ENCODE results near the gene MAML3.

The MAML3 gene

GRCh38 chr4:139849219-139849618, 304.8 kb downstream of the MAML3 start:
- Mint-ChIP-seq H3K36me3 (ENCODE audit: insufficient read depth) (no peaks in the 10 kb centered on the region), H3K27me3 (peaks cover 6 to 15% of the 10 kb centered on the region in 2 donors), H3K4me3 (no peak overlapping the region), H3K4me1 (ENCODE audit: low read depth in 2 of 2) (no peaks in the 10 kb centered on the region), H3K9me3 (no peaks in the 10 kb centered on the region), H3K27ac (no peak overlapping the region)
- DNase-seq (no peak), ATAC-seq (replicated peaks) (no peak)

DNA sequence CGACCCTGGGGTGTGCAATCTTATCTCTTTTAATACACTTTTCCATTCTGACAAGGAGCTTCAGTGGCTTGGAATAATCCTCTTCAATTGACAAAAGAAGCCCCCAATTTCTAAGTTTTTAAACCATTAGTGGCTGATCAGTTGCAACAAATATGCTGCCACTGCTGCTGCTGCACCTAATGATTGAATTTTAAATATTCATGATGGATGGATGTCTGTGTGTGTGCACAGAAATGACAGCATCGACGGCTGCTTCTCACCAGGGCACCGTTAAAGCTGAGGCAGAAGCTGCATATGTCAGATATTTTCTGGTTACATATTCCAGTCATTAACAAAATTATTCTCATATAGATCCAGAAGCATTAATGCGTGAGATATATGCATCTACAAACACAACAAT, 306.0 kb downstream of the MAML3 start:
- no peaks in the 10 kb centered on the region for H3K4me1 Mint-ChIP-seq (ENCODE audit: low read depth in 2 of 2)
- peaks cover 6 to 10% of the 10 kb centered on the region in 2 donors for H3K27me3 Mint-ChIP-seq
- no peaks in the 10 kb centered on the region for H3K36me3 Mint-ChIP-seq (ENCODE audit: insufficient read depth)
- DNase-seq (no peak), ATAC-seq (replicated peaks) (no peak)
- no peak overlapping the region for H3K4me3 Mint-ChIP-seq
- H3K9me3 Mint-ChIP-seq: no peaks in the 10 kb centered on the region
- no peak overlapping the region for H3K27ac Mint-ChIP-seq

- no peak overlapping the region for H3K4me3 Mint-ChIP-seq
- DNase-seq: no peak
- H3K9me3 Mint-ChIP-seq: no peaks in the 10 kb centered on the region
- H3K4me1 Mint-ChIP-seq (ENCODE audit: low read depth in 2 of 2): no peaks in the 10 kb centered on the region
- no peaks in the 10 kb centered on the region for H3K36me3 Mint-ChIP-seq (ENCODE audit: insufficient read depth)
- no peak overlapping the region for H3K27ac Mint-ChIP-seq
- peaks cover 6 to 9% of the 10 kb centered on the region in 2 donors for H3K27me3 Mint-ChIP-seq
- ATAC-seq (replicated peaks): no peak
Observed at GRCh38 chr4:139847602-139848001, 306.4 kb downstream of the MAML3 start.

- Mint-ChIP-seq H3K4me1 (ENCODE audit: low read depth in 2 of 2) (no peaks in the 10 kb centered on the region), H3K27ac (no peak overlapping the region), H3K36me3 (ENCODE audit: insufficient read depth) (no peaks in the 10 kb centered on the region), H3K9me3 (no peaks in the 10 kb centered on the region), H3K4me3 (no peak overlapping the region), H3K27me3 (peaks cover 6 to 9% of the 10 kb centered on the region in 2 donors)
- ATAC-seq (replicated peaks) (no peak), DNase-seq (no peak)
Observed at GRCh38 chr4:139846766-139847165, 307.2 kb downstream of the MAML3 start.

DNA sequence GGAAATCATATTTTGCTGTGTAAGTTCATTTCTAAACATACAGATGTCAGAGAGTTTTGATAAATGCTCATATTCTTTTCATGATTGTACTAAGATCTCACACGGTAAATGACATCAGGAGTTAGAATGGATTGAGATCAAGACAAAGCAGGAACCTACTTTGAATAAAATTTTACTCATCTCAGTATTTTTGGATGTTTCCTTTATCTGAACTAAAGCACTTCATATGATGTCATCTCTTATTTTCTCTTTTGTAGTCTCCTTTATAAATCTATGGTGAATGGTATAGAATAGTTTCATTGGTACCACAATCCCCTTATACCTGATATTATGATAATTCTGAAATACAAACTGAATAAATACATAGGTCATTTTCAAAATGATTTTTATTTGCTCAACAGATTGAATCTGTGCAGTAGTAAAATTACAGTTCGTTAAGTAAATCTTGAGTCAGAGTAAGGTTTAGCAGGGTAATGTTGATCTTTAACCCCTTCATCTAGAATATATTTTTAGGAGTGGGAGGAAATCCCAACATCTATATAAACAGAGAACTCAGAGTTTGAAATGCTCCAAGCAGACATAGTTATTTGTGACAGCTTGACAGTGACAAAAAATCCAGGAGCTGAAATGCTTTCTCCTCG, 308.4 kb downstream of the MAML3 start:
- ATAC-seq (replicated peaks): no peak
- no peak overlapping the region for H3K4me3 Mint-ChIP-seq
- no peaks in the 10 kb centered on the region for H3K4me1 Mint-ChIP-seq (ENCODE audit: low read depth in 2 of 2)
- H3K9me3 Mint-ChIP-seq: no peaks in the 10 kb centered on the region
- H3K27me3 Mint-ChIP-seq: peaks cover 6 to 9% of the 10 kb centered on the region in 2 donors
- H3K27ac Mint-ChIP-seq: no peak overlapping the region
- no peak for DNase-seq
- H3K36me3 Mint-ChIP-seq (ENCODE audit: insufficient read depth): no peaks in the 10 kb centered on the region

- DNase-seq: no peak
- no peak overlapping the region for H3K4me3 Mint-ChIP-seq
- H3K9me3 Mint-ChIP-seq: no peaks in the 10 kb centered on the region
- H3K27me3 Mint-ChIP-seq: peaks cover 6 to 8% of the 10 kb centered on the region in 2 donors
- no peak overlapping the region for H3K27ac Mint-ChIP-seq
- no peak for ATAC-seq (replicated peaks)
- H3K36me3 Mint-ChIP-seq (ENCODE audit: insufficient read depth): no peaks in the 10 kb centered on the region
- no peaks in the 10 kb centered on the region for H3K4me1 Mint-ChIP-seq (ENCODE audit: low read depth in 2 of 2)
Observed at GRCh38 chr4:139844459-139845036, 309.4 kb downstream of the MAML3 start.

DNA sequence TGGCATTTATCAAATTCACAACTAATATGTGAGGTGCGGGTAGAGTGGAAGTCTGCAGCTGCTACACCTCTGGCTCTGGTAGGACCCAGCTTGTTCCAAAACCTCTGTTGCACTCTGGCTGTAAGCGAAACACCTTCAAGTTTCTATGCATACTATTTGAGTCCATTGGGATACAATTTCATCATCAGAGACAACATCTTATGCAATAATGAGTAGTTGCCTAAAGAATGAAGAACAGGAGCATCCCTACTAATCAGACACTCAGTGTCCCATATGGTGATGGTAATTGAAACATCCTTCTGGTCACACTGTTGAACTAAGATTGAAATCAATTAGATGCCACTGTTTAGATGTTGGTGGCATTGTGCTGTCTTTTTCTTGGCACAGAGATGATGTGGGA, 309.9 kb downstream of the MAML3 start:
- no peak overlapping the region for H3K4me3 Mint-ChIP-seq
- no peaks in the 10 kb centered on the region for H3K4me1 Mint-ChIP-seq (ENCODE audit: low read depth in 2 of 2)
- H3K9me3 Mint-ChIP-seq: no peaks in the 10 kb centered on the region
- no peak overlapping the region for H3K27ac Mint-ChIP-seq
- H3K36me3 Mint-ChIP-seq (ENCODE audit: insufficient read depth): no peaks in the 10 kb centered on the region
- DNase-seq (no peak), ATAC-seq (replicated peaks) (no peak)
- H3K27me3 Mint-ChIP-seq: peaks cover 2 to 3% of the 10 kb centered on the region in 2 donors

DNA sequence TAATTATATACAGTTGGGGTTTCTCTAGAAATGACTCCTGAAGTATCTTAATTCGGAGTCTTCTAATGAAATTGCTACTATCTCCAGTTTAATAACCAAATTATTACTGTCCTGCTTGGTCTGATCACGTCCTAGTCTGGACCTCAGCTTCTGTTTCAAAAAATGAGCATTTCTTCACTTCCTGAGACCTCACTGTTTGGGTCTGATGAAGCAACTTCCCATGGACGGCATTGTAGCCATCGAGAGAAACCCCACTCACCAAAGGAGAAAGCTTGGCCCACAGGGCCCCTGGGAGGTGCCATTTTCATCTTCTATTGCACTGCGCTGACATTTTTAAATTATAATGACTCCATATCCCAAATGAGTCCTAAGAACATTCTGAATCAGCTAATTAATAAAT, 310.3 kb downstream of the MAML3 start:
- H3K27ac Mint-ChIP-seq: no peak overlapping the region
- ATAC-seq (replicated peaks): no peak
- no peaks in the 10 kb centered on the region for H3K9me3 Mint-ChIP-seq
- no peaks in the 10 kb centered on the region for H3K27me3 Mint-ChIP-seq
- no peak overlapping the region for H3K4me3 Mint-ChIP-seq
- no peak for DNase-seq
- H3K4me1 Mint-ChIP-seq (ENCODE audit: low read depth in 2 of 2): no peaks in the 10 kb centered on the region
- H3K36me3 Mint-ChIP-seq (ENCODE audit: insufficient read depth): no peaks in the 10 kb centered on the region

- no peak overlapping the region for H3K4me3 Mint-ChIP-seq
- DNase-seq: no peak
- H3K4me1 Mint-ChIP-seq (ENCODE audit: low read depth in 2 of 2): no peaks in the 10 kb centered on the region
- no peaks in the 10 kb centered on the region for H3K36me3 Mint-ChIP-seq (ENCODE audit: insufficient read depth)
- H3K27me3 Mint-ChIP-seq: no peaks in the 10 kb centered on the region
- ATAC-seq (replicated peaks): peak; percentile 36
- H3K27ac Mint-ChIP-seq: no peak overlapping the region
- no peaks in the 10 kb centered on the region for H3K9me3 Mint-ChIP-seq
Observed at GRCh38 chr4:139841464-139842195, 312.4 kb downstream of the MAML3 start.

DNA sequence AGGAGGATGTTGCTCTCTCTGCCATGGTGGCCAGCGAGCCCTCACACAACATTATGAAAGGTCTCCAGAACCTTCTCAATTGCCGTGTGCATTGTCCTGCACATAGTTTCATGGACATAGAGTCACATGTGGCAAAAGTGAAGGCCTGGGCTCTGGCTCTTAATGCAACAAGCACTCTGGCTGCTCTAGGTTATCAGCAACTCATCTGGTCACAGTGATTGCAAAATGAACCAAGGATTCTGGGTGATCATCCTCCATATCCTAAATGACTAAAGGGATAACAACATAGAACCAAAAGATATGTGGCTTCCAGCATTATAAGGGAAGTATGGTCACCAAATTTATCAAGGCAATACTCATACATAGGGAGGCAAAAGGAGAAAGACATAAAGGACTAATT, 313.2 kb downstream of the MAML3 start:
- ATAC-seq (replicated peaks) (no peak), DNase-seq (no peak)
- Mint-ChIP-seq H3K9me3 (no peaks in the 10 kb centered on the region), H3K4me3 (no peak overlapping the region), H3K36me3 (ENCODE audit: insufficient read depth) (no peaks in the 10 kb centered on the region), H3K4me1 (ENCODE audit: low read depth in 2 of 2) (no peaks in the 10 kb centered on the region), H3K27ac (no peak overlapping the region), H3K27me3 (no peaks in the 10 kb centered on the region)

DNA sequence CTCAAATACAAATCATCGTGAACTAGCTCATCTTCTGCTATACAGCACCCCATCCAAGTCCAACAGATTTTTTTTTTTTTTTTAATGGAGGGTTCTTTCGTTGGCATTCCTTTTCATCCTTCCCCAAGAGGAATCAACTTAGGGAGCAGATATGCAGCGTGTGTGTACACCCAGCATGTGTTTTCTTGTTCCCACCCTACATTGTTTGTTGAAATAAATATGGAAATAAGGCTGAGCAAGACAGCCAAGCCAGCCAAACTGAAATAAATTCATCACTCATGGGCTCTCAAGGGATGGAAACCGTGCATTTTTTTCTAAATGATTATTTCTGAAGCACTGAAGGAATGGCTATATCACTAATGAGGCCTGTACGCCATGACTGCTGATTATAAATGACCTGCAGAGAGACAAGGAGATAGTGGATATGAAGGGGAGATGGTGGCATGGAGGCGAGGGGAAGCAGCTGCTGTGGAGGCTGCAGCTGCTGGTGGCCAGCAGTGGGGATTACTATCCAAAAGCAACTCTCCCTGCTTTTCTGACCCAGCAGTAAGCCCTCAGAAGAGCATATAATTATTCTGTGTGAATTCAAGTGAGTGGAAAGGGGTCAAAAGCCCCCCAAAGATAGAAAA, 314.5 kb downstream of the MAML3 start:
- Mint-ChIP-seq H3K9me3 (no peaks in the 10 kb centered on the region), H3K4me3 (no peak overlapping the region), H3K27ac (no peak overlapping the region), H3K36me3 (ENCODE audit: insufficient read depth) (no peaks in the 10 kb centered on the region), H3K27me3 (no peaks in the 10 kb centered on the region), H3K4me1 (ENCODE audit: low read depth in 2 of 2) (no peaks in the 10 kb centered on the region)
- DNase-seq (no peak), ATAC-seq (replicated peaks) (no peak)

DNA sequence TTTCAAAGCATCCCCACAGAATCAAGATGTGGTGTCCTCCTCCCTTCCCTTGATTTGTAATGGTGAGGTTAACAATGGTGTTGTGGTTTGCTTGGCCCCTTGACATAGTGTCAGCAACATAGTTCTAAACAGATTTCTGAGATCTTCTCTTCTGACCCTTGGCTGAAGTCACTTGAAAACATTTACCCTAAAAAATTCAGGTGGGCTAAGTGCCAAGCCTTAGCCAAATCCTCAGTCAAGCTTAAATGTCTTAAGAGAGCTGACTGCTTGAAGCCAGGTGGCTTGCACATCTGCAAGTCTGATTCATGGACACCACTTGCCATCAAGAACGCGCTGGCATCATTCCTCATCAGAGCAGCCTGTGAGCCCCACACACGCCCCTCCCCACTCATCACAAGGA, 315.2 kb downstream of the MAML3 start:
- no peaks in the 10 kb centered on the region for H3K9me3 Mint-ChIP-seq
- ATAC-seq (replicated peaks) (no peak), DNase-seq (no peak)
- H3K4me1 Mint-ChIP-seq (ENCODE audit: low read depth in 2 of 2): no peaks in the 10 kb centered on the region
- no peaks in the 10 kb centered on the region for H3K27me3 Mint-ChIP-seq
- no peaks in the 10 kb centered on the region for H3K36me3 Mint-ChIP-seq (ENCODE audit: insufficient read depth)
- no peak overlapping the region for H3K27ac Mint-ChIP-seq
- no peak overlapping the region for H3K4me3 Mint-ChIP-seq

DNA sequence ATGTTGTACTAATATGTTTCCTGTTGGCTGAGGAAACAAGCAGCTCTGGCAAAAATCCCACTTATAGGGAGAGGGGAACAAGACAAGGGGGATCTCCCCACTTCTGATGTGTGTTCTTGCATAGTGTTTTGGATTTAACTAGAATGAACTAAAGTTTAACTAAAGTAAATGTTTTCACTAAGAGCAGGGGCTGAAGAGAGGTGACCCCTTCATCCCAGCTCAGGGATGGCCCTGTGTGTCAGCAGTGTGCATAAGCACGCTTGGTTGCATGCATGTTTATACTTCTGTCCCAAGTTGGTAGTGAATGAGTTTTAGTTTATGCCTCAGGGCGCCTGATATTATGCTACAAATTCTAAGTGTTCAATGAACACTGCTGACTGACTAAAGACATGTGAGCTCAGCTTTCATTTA, 319.0 kb downstream of the MAML3 start:
- Mint-ChIP-seq H3K36me3 (ENCODE audit: insufficient read depth) (peaks cover 3% of the 10 kb centered on the region), H3K4me1 (ENCODE audit: low read depth in 2 of 2) (no peaks in the 10 kb centered on the region), H3K9me3 (no peaks in the 10 kb centered on the region), H3K4me3 (no peak overlapping the region), H3K27ac (no peak overlapping the region), H3K27me3 (peaks cover 0 to 9% of the 10 kb centered on the region in 2 donors)
- no peak for ATAC-seq (replicated peaks)
- no peak for DNase-seq

DNA sequence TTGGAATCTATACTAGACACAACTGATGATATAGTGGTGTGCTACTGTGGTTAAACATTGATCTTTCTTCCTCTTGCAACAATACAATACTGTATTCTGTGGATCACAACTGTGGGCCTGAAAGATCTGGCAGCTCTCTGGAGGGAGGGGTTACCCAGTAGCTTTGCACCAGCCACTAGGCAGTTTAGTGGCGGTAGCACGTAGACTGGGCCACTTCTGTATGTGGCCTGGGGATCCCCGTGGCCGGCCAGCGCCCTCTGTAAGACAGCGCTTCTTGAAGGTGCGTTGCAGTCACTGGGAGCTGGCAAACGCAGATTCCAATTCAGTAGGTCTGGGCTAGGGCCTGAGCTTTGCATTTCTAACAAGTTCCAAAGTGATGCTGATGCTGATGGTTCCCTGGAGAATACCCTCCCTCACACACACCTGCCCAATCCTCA, 319.7 kb downstream of the MAML3 start:
- Mint-ChIP-seq H3K4me1 (ENCODE audit: low read depth in 2 of 2) (no peaks in the 10 kb centered on the region), H3K4me3 (no peak overlapping the region)
- ATAC-seq (replicated peaks): no peak

More for the DNA sequence above, 319.7 kb downstream of the MAML3 start:
- Mint-ChIP-seq H3K27ac (no peak overlapping the region), H3K9me3 (no peaks in the 10 kb centered on the region), H3K36me3 (ENCODE audit: insufficient read depth) (peaks cover 3% of the 10 kb centered on the region), H3K27me3 (peaks cover 0 to 9% of the 10 kb centered on the region in 2 donors)
- no peak for DNase-seq
